CD4-positive, alpha-beta T cell (primary cell): ENCODE data around the gene NOCT. TPM values are rescaled to one million over a fixed set of nuclear protein-coding genes. Genes with fewer than 3 reads are reported as not detected.

Experiments
- ATAC-seq: fragments of 200-7000 bp; cut with Tn5 transposase; one replicate; pipeline ENCODE4 v1.10.0; 2022; ENCODE audit warnings: mild to moderate bottlenecking; ENCODE audit not compliant: poor library complexity
- CTCF ChIA-PET: fragments of 350-600 bp; sonication (Branson Sonifier 250); formaldehyde crosslinking; loops from one replicate; lab custom pipeline; 2021; ENCODE audit warnings: antibody characterized with exemption, inconsistent platforms; lab: Charles Lee
- POLR2A ChIA-PET: fragments of 350-600 bp; sonication (Branson Sonifier 250); formaldehyde crosslinking; loops from one replicate; lab custom pipeline; 2021; ENCODE audit warnings: antibody characterized with exemption, inconsistent platforms; lab: Charles Lee
- DNase-seq, 14 experiments: peaks; one replicate each; pipeline ENCODE4 v3.0.0-alpha.2; 2013 to 2020; ENCODE audit warnings: mixed read lengths in 2 of 14
- H3K27ac ChIP-seq, 2 donors: one replicate each; pipeline versions ENCODE4 v1.5.1 to v1.7.0; 2013; ENCODE audit warnings: low read length in 2 of 2, low read depth in 1 of 2, mild to moderate bottlenecking in 1 of 2
- H3K27me3 ChIP-seq, 2 experiments: 1 replicate in 1 of 2; 2 replicates in 1 of 2; pipeline versions ENCODE4 v1.6.1 to v1.7.0; 2013; ENCODE audit warnings: low read length in 2 of 2, control low read depth in 1 of 2, mild to moderate bottlenecking in 1 of 2, moderate library complexity in 1 of 2; ENCODE audit not compliant: insufficient read depth in 2 of 2, control insufficient read depth in 1 of 2
- H3K36me3 ChIP-seq: one replicate; pipeline ENCODE4 v1.6.1; 2013; ENCODE audit warnings: low read length, control low read depth; ENCODE audit not compliant: insufficient read depth
- H3K4me1 ChIP-seq: one replicate; pipeline ENCODE4 v1.6.1; 2013; ENCODE audit warnings: low read length, control low read depth; ENCODE audit not compliant: insufficient read depth
- H3K4me3 ChIP-seq: one replicate; pipeline ENCODE4 v1.5.1; 2013; ENCODE audit warnings: mild to moderate bottlenecking, low read length, moderate library complexity
- H3K9me3 ChIP-seq, 2 experiments: 1 replicate in 1 of 2; 2 replicates in 1 of 2; pipeline versions ENCODE4 v1.6.1 to v1.7.0; 2013; ENCODE audit warnings: low read length in 2 of 2, mild to moderate bottlenecking in 2 of 2, control low read depth in 1 of 2, moderate library complexity in 1 of 2; ENCODE audit not compliant: control insufficient read depth in 1 of 2, insufficient read depth in 1 of 2
- H3K27ac Mint-ChIP-seq: one replicate; pipeline ENCODE4 v1.8.0; 2020; ENCODE audit warnings: mixed read lengths
- H3K27me3 Mint-ChIP-seq: one replicate; pipeline ENCODE4 v1.8.0; 2021; ENCODE audit warnings: mixed read lengths
- H3K36me3 Mint-ChIP-seq: one replicate; pipeline ENCODE4 v1.8.0; 2021; ENCODE audit warnings: low read depth, mixed read lengths
- H3K4me1 Mint-ChIP-seq: one replicate; pipeline ENCODE4 v1.8.0; 2021; ENCODE audit warnings: low read depth, mixed read lengths
- H3K4me3 Mint-ChIP-seq: one replicate; pipeline ENCODE4 v1.8.0; 2020; ENCODE audit warnings: mild to moderate bottlenecking, mixed read lengths
- H3K9me3 Mint-ChIP-seq: one replicate; pipeline ENCODE4 v1.8.0; 2020; ENCODE audit warnings: mixed read lengths
- CTCF ChIP-seq: fragments of 200-600 bp; IDR thresholded peaks from one replicate; pipeline ENCODE4 v1.8.0; 2022; ENCODE audit warnings: antibody characterized with exemption, mild to moderate bottlenecking
- intact Hi-C, 2 experiments: fragments of 100-400 bp; cut with DNase I in 1 of 2; cut with micrococcal nuclease in 1 of 2; formaldehyde crosslinking; loops; one replicate each; pipeline versions ENCODE4 v1.15.1 to v1.9.0; 2023 to 2025; cut with DNase I, micrococcal nuclease
- total RNA-seq, 174 experiments: library from RNA in 2 of 174; stranded (reverse) in 2 of 174; gene quantifications; one replicate each; pipeline ENCODE4 v1.2.3 and lab custom pipeline; 2021 to 2026

The NOCT gene
- total RNA-seq, 2 experiments from 2014 or later: 13.7 to 15.8 TPM

- H3K9me3 ChIP-seq: no peaks in the 10 kb centered on the region
- no peak for TF ChIP-seq CTCF
- ChIA-PET CTCF (no interaction called here), POLR2A (no interaction called here)
- intact Hi-C loops: no loop called here
- H3K36me3 Mint-ChIP-seq: peaks cover 62% of the 10 kb centered on the region
- no peak overlapping the region for H3K27ac ChIP-seq
- no peaks in the 10 kb centered on the region for H3K27me3 ChIP-seq
- no peaks in the 10 kb centered on the region for H3K9me3 Mint-ChIP-seq
- H3K4me3 ChIP-seq: no peak overlapping the region
- H3K36me3 ChIP-seq: peaks cover 38% of the 10 kb centered on the region
- no peak overlapping the region for H3K4me3 Mint-ChIP-seq
- no peaks in the 10 kb centered on the region for H3K4me1 ChIP-seq
- H3K27me3 Mint-ChIP-seq: no peaks in the 10 kb centered on the region
- DNase-seq (no peak), ATAC-seq (no peak)
- no peak overlapping the region for H3K27ac Mint-ChIP-seq
- H3K4me1 Mint-ChIP-seq: no peaks in the 10 kb centered on the region
These were observed 32.4 kb downstream of the NOCT start for GRCh38 chr4:139048026-139048425.

GRCh38 chr4:139050446-139050845, 34.9 kb downstream of the NOCT start:
- POLR2A ChIA-PET: no interaction called here
- Mint-ChIP-seq H3K9me3 (no peaks in the 10 kb centered on the region), H3K27me3 (no peaks in the 10 kb centered on the region), H3K4me3 (no peak overlapping the region), H3K27ac (no peak overlapping the region), H3K4me1 (peaks cover 16% of the 10 kb centered on the region), H3K36me3 (peaks cover 61% of the 10 kb centered on the region)
- no peak for TF ChIP-seq CTCF
- CTCF ChIA-PET: interaction anchor here (0.7 to 2.0 kb wide), 2 partner anchors 20 to 329 kb away, joined by 3 to 5 read pairs; no protein-coding TSS in a partner anchor
- Histone ChIP-seq H3K4me1 (no peaks in the 10 kb centered on the region), H3K36me3 (peaks cover 40% of the 10 kb centered on the region), H3K4me3 (no peak overlapping the region), H3K27ac (no peak overlapping the region), H3K27me3 (no peaks in the 10 kb centered on the region), H3K9me3 (no peaks in the 10 kb centered on the region)
- DNase-seq (no peak), ATAC-seq (no peak)
- intact Hi-C loops: no loop called here

GRCh38 chr4:139053909-139054308, 38.3 kb downstream of the NOCT start:
- Histone ChIP-seq H3K9me3 (no peaks in the 10 kb centered on the region), H3K27me3 (no peaks in the 10 kb centered on the region), H3K4me3 (no peak overlapping the region), H3K4me1 (no peaks in the 10 kb centered on the region), H3K36me3 (peaks cover 38% of the 10 kb centered on the region), H3K27ac (no peak overlapping the region)
- peaks cover 37% of the 10 kb centered on the region for H3K4me1 Mint-ChIP-seq
- no peak for DNase-seq
- TF ChIP-seq CTCF: no peak
- ChIA-PET CTCF (no interaction called here), POLR2A (interaction anchor here (1.1 kb wide), 1 partner anchor 51 kb away, joined by 3 read pairs; no protein-coding TSS in a partner anchor)
- H3K27me3 Mint-ChIP-seq: no peaks in the 10 kb centered on the region
- H3K27ac Mint-ChIP-seq: peak overlapping the region; percentile 52
- H3K4me3 Mint-ChIP-seq: no peak overlapping the region
- peaks cover 75% of the 10 kb centered on the region for H3K36me3 Mint-ChIP-seq
- intact Hi-C loops: no loop called here
- no peak for ATAC-seq
- H3K9me3 Mint-ChIP-seq: no peaks in the 10 kb centered on the region
